ENCODE measurements around the gene AQP4. TPM values are rescaled to one million over a fixed set of nuclear protein-coding genes. Genes with fewer than 3 reads are reported as not detected.

AQP4 gene
- total and polyA plus RNA-seq, 2 donors (not counting 3 experiments of a cell fraction or from before 2014, with no cell fraction given) = not detected

GRCh38 chr18:26874283-26874682 is 8.8 kb upstream of the AQP4 start:
- Histone ChIP-seq H4K20me1 (replicated peaks; ENCODE audit: control insufficient read depth, extremely low read depth, insufficient read depth, low read length) (no peaks in the 10 kb centered on the region), H3K9ac (replicated peaks; ENCODE audit: extremely low read depth, insufficient read depth, low read length) (no peak overlapping the region), H3K27me3 (ENCODE audit: control insufficient read depth in 2 of 2, insufficient read depth in 2 of 2, low read length in 2 of 2) (no peaks in the 10 kb centered on the region), H3K9me1 (replicated peaks; ENCODE audit: control insufficient read depth, extremely low read depth, insufficient read depth, low read length) (no peaks in the 10 kb centered on the region), H2AFZ (ENCODE audit: low read depth, low read length) (no peak overlapping the region), H3K4me3 (replicated peaks in 1 of 3; ENCODE audit: insufficient read depth in 1 of 3, low read depth in 1 of 3, low read length in 3 of 3) (no peak overlapping the region), H3K4me2 (ENCODE audit: insufficient read depth, low read length) (no peak overlapping the region), H3K27ac (ENCODE audit: insufficient read depth, low read depth, low read length) (no peak overlapping the region), H3K79me2 (ENCODE audit: control insufficient read depth, insufficient read depth, low read length) (no peaks in the 10 kb centered on the region), H3K4me1 (ENCODE audit: control insufficient read depth, extremely low read depth, insufficient read depth, low read length) (no peaks in the 10 kb centered on the region), H3K36me3 (ENCODE audit: control insufficient read depth in 2 of 2, extremely low read depth in 1 of 2, insufficient read depth in 2 of 2, low read length in 2 of 2) (no peaks in the 10 kb centered on the region), H3K9me3 (replicated peaks; ENCODE audit: control insufficient read depth, insufficient read depth, low read length) (peaks cover 2% of the 10 kb centered on the region)
- dilution Hi-C loops (cut with MboI; ENCODE audit: extremely low pct_ligation_motif_present, low sequenced_read_pairs) (no loop called here), intact Hi-C loops (cut with micrococcal nuclease) (no loop called here)
- CTCF ChIA-PET = no interaction called here
- FAIRE-seq (no peak), DNase-seq (ENCODE audit: low read depth, low spot score) (no peak)
- no peak for TF ChIP-seq GATA2 (IDR thresholded peaks at IDR 0.05; ENCODE audit: insufficient read depth, insufficient read length, low read depth, low read length)
- no peak for TF ChIP-seq JUN (IDR thresholded peaks at IDR 0.05; ENCODE audit: borderline replicate concordance, insufficient read depth, insufficient read length, low read depth)
- no peak for TF ChIP-seq POLR2AphosphoS5 (IDR thresholded peaks at IDR 0.05; ENCODE audit: insufficient read depth, low read depth, low read length)
- no peak for TF ChIP-seq MAX (IDR thresholded peaks at IDR 0.05; ENCODE audit: insufficient read depth, insufficient read length)
- no peak for TF ChIP-seq FOS (IDR thresholded peaks at IDR 0.05; ENCODE audit: borderline replicate concordance, insufficient read depth, low read length)
- TF ChIP-seq, protein P1, sequence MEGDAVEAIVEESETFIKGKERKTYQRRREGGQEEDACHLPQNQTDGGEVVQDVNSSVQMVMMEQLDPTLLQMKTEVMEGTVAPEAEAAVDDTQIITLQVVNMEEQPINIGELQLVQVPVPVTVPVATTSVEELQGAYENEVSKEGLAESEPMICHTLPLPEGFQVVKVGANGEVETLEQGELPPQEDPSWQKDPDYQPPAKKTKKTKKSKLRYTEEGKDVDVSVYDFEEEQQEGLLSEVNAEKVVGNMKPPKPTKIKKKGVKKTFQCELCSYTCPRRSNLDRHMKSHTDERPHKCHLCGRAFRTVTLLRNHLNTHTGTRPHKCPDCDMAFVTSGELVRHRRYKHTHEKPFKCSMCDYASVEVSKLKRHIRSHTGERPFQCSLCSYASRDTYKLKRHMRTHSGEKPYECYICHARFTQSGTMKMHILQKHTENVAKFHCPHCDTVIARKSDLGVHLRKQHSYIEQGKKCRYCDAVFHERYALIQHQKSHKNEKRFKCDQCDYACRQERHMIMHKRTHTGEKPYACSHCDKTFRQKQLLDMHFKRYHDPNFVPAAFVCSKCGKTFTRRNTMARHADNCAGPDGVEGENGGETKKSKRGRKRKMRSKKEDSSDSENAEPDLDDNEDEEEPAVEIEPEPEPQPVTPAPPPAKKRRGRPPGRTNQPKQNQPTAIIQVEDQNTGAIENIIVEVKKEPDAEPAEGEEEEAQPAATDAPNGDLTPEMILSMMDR (IDR thresholded peaks at IDR 0.05; ENCODE audit: extremely low read depth in 1 of 2, insufficient read depth in 1 of 2, low read depth in 1 of 2, low read length in 2 of 2) = no peak
- no peak for TF ChIP-seq EZH2 (IDR thresholded peaks at IDR 0.05; ENCODE audit: borderline replicate concordance, low read depth, low read length, severe bottlenecking)
- TF ChIP-seq MYC (IDR thresholded peaks at IDR 0.05; ENCODE audit: low read depth, low read length) = no peak
- no peak for TF ChIP-seq POLR2A (IDR thresholded peaks at IDR 0.05; ENCODE audit: low read depth, low read length)
- BruUV-seq (replicated peaks) = no TSS peak
- POLR2A ChIA-PET = no interaction called here

Measured in endothelial cell of umbilical vein (primary cell).